OCI-LY1 (cell line): ENCODE measurements around the gene CDK5R1.

Experiments
- H2AFZ ChIP-seq: fragments of 200-600 bp; sonication (generic), shearing (Covaris generic); 2 replicates; pipeline ENCODE4 v1.6.0; 2014; ENCODE audit warnings: antibody characterized with exemption, mild to moderate bottlenecking, low read length
- H3F3A ChIP-seq: fragments of 200-600 bp; sonication (generic), shearing (Covaris generic); 2 replicates; pipeline ENCODE4 v1.6.0; 2014; ENCODE audit warnings: mild to moderate bottlenecking, antibody characterized with exemption, low read length, moderate library complexity; ENCODE audit not compliant: insufficient read depth
- H3K27ac ChIP-seq: fragments of 200-600 bp; sonication (generic); 2 replicates; pipeline ENCODE4 v1.5.1; 2014; ENCODE audit warnings: low read length, mixed run types, mild to moderate bottlenecking, low read depth; ENCODE audit not compliant: poor library complexity, severe bottlenecking
- H3K27me3 ChIP-seq: fragments of 200-600 bp; sonication (generic); 2 replicates; pipeline ENCODE4 v1.6.0; 2014; ENCODE audit warnings: antibody characterized with exemption, mild to moderate bottlenecking, low read length, moderate library complexity; ENCODE audit not compliant: insufficient read depth
- H3K36me3 ChIP-seq: fragments of 200-600 bp; sonication (generic); 2 replicates; pipeline ENCODE4 v1.6.1; 2014; ENCODE audit warnings: mild to moderate bottlenecking, antibody characterized with exemption, low read length, moderate library complexity, mixed read lengths; ENCODE audit not compliant: insufficient read depth
- H3K4me1 ChIP-seq: fragments of 200-600 bp; sonication (generic); 2 replicates; pipeline ENCODE4 v1.5.1; 2014; ENCODE audit warnings: mild to moderate bottlenecking, low read length, moderate library complexity; ENCODE audit not compliant: insufficient read depth, severe bottlenecking
- H3K4me2 ChIP-seq: fragments of 200-600 bp; sonication (generic), shearing (Covaris generic); 2 replicates; pipeline ENCODE4 v1.6.1; 2014; ENCODE audit warnings: low read length
- H3K4me3 ChIP-seq: fragments of 200-600 bp; sonication (generic); 2 replicates; pipeline ENCODE4 v1.5.1; 2014; ENCODE audit warnings: low read length, low read depth, mild to moderate bottlenecking, mixed read lengths; ENCODE audit not compliant: poor library complexity, severe bottlenecking
- H3K79me2 ChIP-seq: fragments of 200-600 bp; shearing (Covaris generic); 2 replicates; pipeline ENCODE4 v1.6.1; 2016; ENCODE audit warnings: mixed run types, low read length, mixed read lengths; ENCODE audit not compliant: insufficient read depth
- H3K9ac ChIP-seq: fragments of 200-600 bp; sonication (generic), shearing (Covaris generic); 2 replicates; pipeline ENCODE4 v1.6.1; 2014; ENCODE audit warnings: mild to moderate bottlenecking, low read length, mixed read lengths
- H3K9me2 ChIP-seq: fragments of 200-600 bp; sonication (generic), shearing (Covaris generic); 2 replicates; pipeline ENCODE4 v1.6.1; 2014; ENCODE audit warnings: low read depth, mild to moderate bottlenecking, low read length, mixed read lengths
- H3K9me3 ChIP-seq: fragments of 200-600 bp; shearing (Covaris generic); 2 replicates; pipeline ENCODE4 v1.6.1; 2014; ENCODE audit warnings: low read length, mixed read lengths
- H4K20me1 ChIP-seq: fragments of 200-600 bp; sonication (generic), shearing (Covaris generic); 2 replicates; pipeline ENCODE4 v1.6.0; 2016; ENCODE audit warnings: mild to moderate bottlenecking, low read length; ENCODE audit not compliant: insufficient read depth
- EZH2 ChIP-seq: fragments of 200-600 bp; sonication (generic), shearing (Covaris generic); IDR thresholded peaks from 2 replicates; pipeline ENCODE4 v1.8.0; 2017; ENCODE audit warnings: borderline replicate concordance, mixed run types, mild to moderate bottlenecking, antibody characterized with exemption, low read length, moderate library complexity, mixed read lengths
- TF ChIP-seq, protein P1 (sequence below): fragments of 200-600 bp; sonication (generic), shearing (Covaris generic); IDR thresholded peaks from 2 replicates; pipeline ENCODE4 v1.5.1; 2017; ENCODE audit warnings: mild to moderate bottlenecking, antibody characterized with exemption, low read length, moderate library complexity, mixed read lengths

CDK5R1 gene

GRCh38 chr17:32519228-32520103, 32.7 kb downstream of the CDK5R1 start:
- no peaks in the 10 kb centered on the region for H3K9me3 ChIP-seq
- peak overlapping the region; percentile 64 for H3K4me2 ChIP-seq
- no peaks in the 10 kb centered on the region for H4K20me1 ChIP-seq
- no peaks in the 10 kb centered on the region for H3K36me3 ChIP-seq
- H3K4me1 ChIP-seq: peaks cover 25% of the 10 kb centered on the region
- peaks cover 5% of the 10 kb centered on the region; the same call in 1 of the 2 replicates for H3K27me3 ChIP-seq
- H3K9ac ChIP-seq: no peak overlapping the region
- H3K27ac ChIP-seq: no peak overlapping the region
- no peaks in the 10 kb centered on the region for H3K9me2 ChIP-seq
- no peaks in the 10 kb centered on the region for H3K79me2 ChIP-seq
- peak overlapping the region; percentile 43 for H3K4me3 ChIP-seq
- no peak overlapping the region for H2AFZ ChIP-seq
- TF ChIP-seq, protein P1, sequence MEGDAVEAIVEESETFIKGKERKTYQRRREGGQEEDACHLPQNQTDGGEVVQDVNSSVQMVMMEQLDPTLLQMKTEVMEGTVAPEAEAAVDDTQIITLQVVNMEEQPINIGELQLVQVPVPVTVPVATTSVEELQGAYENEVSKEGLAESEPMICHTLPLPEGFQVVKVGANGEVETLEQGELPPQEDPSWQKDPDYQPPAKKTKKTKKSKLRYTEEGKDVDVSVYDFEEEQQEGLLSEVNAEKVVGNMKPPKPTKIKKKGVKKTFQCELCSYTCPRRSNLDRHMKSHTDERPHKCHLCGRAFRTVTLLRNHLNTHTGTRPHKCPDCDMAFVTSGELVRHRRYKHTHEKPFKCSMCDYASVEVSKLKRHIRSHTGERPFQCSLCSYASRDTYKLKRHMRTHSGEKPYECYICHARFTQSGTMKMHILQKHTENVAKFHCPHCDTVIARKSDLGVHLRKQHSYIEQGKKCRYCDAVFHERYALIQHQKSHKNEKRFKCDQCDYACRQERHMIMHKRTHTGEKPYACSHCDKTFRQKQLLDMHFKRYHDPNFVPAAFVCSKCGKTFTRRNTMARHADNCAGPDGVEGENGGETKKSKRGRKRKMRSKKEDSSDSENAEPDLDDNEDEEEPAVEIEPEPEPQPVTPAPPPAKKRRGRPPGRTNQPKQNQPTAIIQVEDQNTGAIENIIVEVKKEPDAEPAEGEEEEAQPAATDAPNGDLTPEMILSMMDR: no peak
- no peak for TF ChIP-seq EZH2
- H3F3A ChIP-seq: no peaks in the 10 kb centered on the region

DNA sequence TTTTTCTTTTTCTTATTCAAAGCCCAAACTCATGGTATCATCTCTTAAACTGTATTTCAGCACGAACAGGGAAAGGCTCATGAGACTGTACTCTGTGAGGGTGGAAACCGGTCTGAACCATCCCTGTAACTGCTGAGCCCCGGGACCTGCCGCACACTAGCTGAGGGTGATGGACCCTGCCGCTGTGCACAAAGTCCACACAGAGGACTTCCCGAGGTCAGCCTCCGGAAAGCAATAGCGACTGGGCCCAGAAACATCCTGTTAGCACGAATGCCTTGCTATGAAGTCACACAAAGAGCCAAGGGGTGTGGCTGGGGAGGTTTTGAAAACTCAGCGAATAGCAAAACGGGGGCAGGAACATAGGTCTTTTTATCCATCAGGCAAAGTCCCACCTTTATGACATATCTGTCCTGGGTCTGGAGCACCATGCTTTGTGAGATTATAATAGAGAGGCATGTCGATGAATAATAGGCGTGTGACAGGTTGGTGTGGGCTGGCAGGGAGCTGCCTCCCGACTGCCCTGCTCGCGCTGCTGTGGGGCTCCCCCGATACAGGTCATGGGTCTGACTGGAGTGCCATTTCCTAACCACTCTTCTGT, 33.4 kb downstream of the CDK5R1 start:
- H4K20me1 ChIP-seq: no peaks in the 10 kb centered on the region
- H3K79me2 ChIP-seq: no peaks in the 10 kb centered on the region
- peak overlapping the region; percentile 43 for H3K4me3 ChIP-seq
- H3K27me3 ChIP-seq: peaks cover 5% of the 10 kb centered on the region; the same call in 1 of the 2 replicates
- H3K4me2 ChIP-seq: peak overlapping the region; percentile 64; the same call in 1 of the 2 replicates
- H3K36me3 ChIP-seq: no peaks in the 10 kb centered on the region
- H3K27ac ChIP-seq: no peak overlapping the region
- no peak for TF ChIP-seq EZH2
- TF ChIP-seq, protein P1: no peak
- H3K4me1 ChIP-seq: peaks cover 25% of the 10 kb centered on the region
- H3F3A ChIP-seq: no peaks in the 10 kb centered on the region
- H3K9me2 ChIP-seq: no peaks in the 10 kb centered on the region
- H3K9ac ChIP-seq: no peak overlapping the region
- no peak overlapping the region for H2AFZ ChIP-seq
- H3K9me3 ChIP-seq: no peaks in the 10 kb centered on the region

DNA sequence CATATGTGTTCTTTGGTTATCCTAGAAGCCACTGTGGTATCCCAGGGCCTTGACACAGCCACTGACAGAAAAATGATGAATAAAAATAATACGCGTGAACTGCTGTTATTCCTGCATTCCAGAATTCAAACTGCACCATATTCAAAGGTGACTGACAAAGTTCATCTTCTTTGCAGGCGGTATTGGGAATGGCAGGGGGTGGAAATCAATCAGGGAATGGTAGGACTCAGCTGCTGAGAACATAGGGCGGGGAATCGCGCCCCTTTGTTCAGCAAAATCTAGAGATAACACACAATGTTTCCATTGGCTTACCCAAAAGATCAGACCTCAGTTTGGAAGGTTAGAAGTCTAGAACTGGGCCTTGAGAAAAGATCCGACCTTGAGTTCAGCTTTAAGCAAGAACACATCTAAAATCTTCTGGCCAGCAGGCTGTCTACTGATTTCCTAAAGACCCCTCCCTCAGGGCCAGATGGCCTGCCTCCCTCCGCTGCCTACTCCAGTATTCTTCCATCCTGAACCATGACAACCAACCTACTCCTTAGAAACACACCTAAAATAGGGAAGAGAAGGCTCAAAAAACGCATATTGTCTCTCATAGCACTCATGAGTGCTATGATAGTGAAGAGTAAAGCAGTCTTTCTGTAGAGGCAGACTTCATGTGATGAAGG, 34.1 kb downstream of the CDK5R1 start:
- H3K9me2 ChIP-seq: no peaks in the 10 kb centered on the region
- H3K4me3 ChIP-seq: no peak overlapping the region
- no peaks in the 10 kb centered on the region for H3K79me2 ChIP-seq
- no peak overlapping the region for H3K27ac ChIP-seq
- H3K36me3 ChIP-seq: no peaks in the 10 kb centered on the region
- peaks cover 25% of the 10 kb centered on the region for H3K4me1 ChIP-seq
- H4K20me1 ChIP-seq: no peaks in the 10 kb centered on the region
- H3F3A ChIP-seq: no peaks in the 10 kb centered on the region
- peaks cover 5% of the 10 kb centered on the region; the same call in 1 of the 2 replicates for H3K27me3 ChIP-seq
- TF ChIP-seq, protein P1: no peak
- TF ChIP-seq EZH2: no peak
- H2AFZ ChIP-seq: no peak overlapping the region
- H3K4me2 ChIP-seq: no peak overlapping the region
- no peaks in the 10 kb centered on the region for H3K9me3 ChIP-seq
- no peak overlapping the region for H3K9ac ChIP-seq
